ENCODE measurements around the gene CDKAL1.

GRCh38 chr6:20691185-20691584, 156.9 kb downstream of the CDKAL1 start:
- no peak for TF ChIP-seq MAX (IDR thresholded peaks at IDR 0.05)
- no peak for TF ChIP-seq TAF1 (IDR thresholded peaks at IDR 0.05; ENCODE audit: low read depth)
- TF ChIP-seq ZBTB7A (IDR thresholded peaks at IDR 0.05; ENCODE audit: low read depth): no peak
- TF ChIP-seq RAD21 (IDR thresholded peaks at IDR 0.05; ENCODE audit: low read depth): no peak
- TF ChIP-seq REST (IDR thresholded peaks at IDR 0.05; ENCODE audit: low read depth): no peak
- no peak for TF ChIP-seq TCF12 (IDR thresholded peaks at IDR 0.05; ENCODE audit: low read depth)
- no peak for TF ChIP-seq CEBPB (IDR thresholded peaks at IDR 0.05)
- no peak for TF ChIP-seq EGR1 (IDR thresholded peaks at IDR 0.05)
- no peak for TF ChIP-seq CREB1 (IDR thresholded peaks at IDR 0.05; ENCODE audit: low read depth)
